ENCODE measurements around the gene KCTD5.
"Not testable (repeated sequence)": the region's sequence is repeated elsewhere in the genome, so short reads cannot be mapped to it uniquely, and the experiment has no call there.

The KCTD5 gene

DNA sequence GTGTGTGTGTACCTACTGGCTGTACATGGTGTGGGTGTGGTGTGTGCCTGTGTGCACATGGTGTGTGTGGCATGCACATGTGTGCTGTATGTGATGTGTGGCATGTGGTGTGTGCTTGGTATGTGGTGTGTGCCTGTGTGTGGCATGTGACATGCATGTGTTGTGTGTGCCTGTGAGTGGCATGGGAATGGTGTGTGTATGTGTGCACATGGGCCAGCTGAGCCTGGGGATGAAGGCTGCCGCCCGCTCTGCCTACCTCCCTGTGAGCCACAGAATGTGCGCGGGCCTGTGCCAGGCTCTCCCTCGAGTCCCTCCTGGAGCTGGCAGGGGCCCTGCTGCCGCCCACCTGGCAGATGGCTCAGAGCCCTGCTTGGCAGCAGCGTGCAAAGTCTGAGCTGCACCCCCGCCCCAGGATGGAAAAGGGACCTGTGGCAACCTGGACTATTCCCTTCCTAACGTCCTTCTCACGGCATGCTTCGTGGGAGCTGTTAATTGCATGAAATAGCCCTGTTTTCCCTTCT, 28.4 kb downstream of the KCTD5 start:
- DNase-seq, result no peak

DNA sequence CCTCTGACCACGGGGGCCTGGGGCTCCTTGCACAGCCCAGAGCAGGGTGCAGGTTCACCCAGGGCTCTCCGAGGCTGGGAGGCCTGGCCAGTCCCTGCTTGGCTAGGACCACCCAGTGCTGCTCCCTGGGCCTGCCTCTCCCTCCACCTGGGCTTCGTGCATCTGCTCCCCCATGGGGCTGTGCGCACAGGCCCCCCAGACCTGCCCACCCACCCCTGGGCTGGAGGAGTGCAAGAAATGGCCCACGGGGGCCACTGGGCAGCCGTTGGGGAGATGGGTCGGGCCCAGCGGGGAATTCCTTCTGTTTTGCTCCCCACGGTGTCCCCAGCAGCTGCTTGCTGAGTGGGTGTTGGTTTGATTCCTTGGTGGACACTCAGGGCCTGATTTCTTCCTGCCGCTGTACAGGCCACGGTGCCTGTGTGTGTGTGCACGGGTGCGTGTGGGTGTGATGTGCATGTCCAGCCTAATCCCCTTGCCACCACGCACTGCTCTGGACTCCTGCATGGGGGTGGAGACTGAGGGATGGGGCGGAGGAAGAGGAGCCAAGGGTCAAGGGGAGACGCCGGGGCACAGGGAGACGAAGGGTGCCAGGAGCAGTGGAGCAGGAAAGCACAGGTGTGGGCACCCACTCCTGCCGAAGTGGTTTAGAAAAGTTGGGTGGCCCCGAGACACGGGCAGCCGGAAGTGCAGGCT, 29.2 kb downstream of the KCTD5 start:
- no peak for DNase-seq

DNA sequence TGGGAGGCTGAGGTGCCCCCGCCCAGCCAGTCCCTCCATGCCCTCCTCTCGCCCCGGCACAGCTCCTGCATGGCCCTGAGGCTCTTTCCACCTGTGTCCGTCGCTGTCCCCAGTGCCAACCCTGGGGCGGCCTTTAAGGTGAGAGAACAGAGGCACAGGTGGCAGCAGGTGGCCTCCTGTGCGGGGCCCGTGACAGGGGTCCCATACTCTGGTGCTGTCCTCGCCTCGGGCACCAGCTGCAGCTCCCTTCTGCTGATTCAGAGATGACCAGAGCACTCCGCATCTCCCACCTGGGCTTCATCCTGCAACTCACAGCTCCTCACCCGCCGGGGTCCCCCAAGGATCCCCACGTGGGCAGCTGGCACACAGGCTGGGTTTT, 29.7 kb downstream of the KCTD5 start:
- DNase-seq, result no peak

DNA sequence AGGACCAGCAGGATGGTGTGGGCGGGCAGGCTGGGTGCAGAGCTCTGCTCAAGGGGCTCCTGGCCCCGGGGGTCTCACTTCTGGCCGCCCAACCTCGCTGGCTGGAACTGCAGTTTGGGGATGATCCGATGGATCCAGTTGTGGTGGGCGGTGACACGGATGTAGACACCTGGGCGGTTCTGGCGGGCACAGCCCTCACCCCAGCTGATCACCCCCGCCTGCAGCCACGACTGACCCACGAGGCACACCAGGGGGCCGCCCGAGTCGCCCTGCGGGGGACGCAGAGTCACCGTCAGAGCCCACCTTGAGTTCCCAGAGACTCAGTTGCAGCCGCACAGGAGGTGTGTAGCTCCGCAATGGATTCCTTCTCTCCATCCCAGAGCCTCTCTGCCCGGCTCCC, 30.2 kb downstream of the KCTD5 start:
- no peak for DNase-seq

DNA sequence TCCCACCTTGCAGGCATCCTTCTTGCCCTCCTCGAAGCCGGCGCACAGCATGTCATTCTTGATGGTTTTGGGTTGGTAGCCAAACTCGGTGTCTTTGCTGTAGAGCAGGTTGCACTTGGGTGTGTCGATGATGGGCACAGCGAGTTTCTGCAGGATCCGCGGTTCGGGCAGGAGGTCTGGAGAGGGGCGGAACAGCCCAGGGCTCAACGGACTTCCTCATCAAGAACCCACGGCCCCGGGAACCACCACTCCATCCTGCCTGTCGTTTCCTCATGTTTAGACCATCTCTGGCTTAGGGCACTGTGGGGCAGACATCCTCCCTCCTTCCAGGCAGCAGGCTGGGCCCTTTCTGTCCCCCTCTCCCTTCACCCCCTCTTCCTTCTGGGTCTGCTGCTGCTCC, 31.2 kb downstream of the KCTD5 start:
- DNase-seq, result no peak

DNA sequence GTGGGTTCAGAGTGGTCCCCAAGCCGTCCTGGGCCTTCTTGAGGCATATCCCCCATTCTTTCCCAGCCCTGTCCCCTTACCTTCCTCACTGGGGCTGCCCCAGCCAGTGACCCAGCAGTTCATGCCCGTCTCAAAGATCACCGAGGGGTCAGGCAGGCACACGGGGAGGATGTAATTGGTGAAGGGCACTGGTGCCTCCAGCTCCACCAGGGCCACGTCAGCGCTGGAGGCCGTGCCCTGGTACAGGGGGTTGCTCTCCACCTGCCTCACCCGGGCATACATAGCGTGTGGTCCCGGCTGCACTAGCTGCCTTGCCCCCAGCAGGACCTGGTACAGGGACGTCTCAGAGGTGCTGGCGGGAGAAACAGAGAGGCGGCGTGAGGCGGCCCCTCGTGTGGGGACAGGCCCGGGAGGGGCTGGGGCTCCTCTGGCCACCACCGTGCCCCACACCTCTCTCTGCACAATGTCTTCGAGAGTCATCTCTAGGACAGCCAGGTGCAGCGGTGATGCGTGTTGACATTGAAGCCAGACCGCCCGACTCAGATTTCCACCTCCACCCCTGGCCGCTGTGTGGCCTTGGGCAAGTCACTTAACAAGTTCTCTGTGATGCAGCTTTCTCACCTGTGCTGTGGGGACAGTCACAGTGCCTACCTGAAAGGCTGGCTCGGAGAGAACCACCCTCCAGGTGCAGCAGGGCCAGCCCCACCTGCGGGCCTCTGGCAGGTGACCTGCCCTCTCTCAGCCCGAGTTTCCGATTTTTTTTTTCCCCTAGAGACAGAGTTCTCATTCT, 31.9 kb downstream of the KCTD5 start:
- DNase-seq, result no peak

DNA sequence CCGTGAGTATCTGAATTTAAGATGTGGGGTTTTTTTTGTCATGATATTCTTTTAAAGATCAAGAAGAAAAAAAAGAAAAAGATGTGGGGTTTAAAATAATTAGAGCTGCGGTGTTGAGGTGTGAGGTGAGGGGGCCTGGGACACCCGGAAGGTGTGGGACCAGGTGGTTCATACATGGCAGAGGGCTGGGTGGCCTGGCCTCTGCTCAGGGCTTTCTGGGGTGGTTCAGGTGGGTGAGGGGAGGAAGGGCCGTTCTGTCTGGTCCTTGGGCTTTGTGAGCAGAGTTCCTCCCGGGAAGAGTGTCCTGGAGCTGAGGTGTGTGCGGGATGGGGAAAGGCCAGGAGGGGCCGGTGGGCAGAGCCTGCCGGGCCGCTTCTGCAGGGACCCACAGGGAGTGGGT, 32.7 kb downstream of the KCTD5 start:
- DNase-seq, result no peak

DNA sequence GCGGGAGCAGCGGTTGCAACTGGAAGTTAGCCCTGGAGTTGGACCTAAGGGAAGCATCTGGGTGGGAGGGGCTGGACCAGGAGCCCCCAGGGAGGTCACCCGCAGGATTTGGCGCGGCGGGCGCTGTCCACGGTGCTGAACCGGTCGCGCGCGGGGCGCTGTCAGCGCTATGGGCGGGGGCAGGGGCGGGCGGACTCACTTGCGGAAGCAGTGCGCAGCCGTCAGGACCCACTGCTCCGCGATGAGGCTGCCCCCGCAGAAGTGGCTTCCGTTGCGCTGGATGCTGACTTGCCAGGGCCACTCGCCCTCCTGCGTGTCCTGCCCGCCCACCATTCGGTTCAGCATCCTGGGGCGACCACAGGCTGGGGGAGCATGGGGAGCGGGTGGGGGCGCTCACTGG, 33.2 kb downstream of the KCTD5 start:
- DNase-seq, result peak; percentile 40

DNA sequence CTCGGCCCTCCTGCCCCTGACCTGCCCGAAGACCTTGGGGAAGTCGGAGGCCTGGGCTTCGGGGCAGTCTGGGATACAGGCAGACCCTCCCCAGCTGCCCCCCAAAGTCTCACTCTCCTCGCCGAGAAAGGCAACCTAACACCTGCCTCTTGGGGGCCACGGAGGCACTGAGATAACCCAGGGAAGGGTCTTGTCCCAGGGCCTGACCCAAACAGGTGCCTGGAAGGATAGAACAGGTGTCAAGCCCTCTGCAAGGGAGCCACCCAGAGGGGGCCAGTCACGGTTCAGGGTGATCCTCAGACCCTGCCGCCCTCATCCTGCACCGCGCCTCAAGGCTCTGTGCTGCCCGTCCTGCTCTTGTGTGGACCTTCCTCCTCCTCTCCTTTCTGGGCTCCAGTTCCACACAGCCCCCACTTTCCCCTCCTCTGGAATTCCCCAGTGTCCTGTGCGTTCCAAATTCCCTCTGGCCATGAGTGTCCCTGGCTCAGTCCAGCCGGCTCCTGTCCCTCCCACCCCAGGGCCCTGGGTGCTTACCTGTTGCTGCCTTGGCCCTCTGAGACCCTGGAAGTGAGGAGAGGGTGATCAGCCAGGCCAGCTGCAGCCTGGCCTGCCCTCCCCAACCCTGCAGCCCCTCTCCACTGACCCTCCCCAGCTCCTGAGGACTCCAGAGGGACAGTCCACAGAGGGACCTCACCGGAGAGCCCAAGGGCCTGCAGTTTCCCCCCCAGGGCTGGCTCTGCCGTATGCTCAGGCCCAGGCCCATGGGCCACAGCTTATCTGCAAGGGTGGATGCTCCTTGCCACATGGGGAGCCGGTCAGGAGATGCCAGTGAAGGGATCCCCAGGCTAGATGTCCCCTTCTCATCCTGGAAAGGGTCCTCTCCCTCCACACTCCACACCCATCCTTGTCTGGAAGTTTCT, 33.9 kb downstream of the KCTD5 start:
- DNase-seq, result no peak

DNA sequence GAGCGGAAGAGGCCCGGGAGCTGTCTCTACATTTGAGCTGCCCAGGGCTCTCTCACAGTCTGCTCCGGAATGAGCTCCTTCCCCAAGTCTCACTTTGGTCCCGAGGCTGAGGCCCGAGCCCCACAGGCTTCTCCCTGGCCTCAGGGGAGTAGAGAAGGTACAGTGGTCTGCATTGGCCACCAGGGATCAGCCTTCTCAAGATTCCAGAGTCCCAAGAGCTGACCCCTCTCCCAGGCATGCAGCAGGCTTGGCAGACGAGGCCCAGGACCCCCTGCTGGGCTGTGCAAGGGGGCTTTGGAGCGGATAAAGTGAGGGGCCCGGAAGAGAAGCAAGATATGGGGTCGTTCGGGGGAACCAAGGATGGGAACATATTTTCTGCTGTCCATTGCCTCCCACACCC, 34.6 kb downstream of the KCTD5 start:
- DNase-seq, result no peak

DNA sequence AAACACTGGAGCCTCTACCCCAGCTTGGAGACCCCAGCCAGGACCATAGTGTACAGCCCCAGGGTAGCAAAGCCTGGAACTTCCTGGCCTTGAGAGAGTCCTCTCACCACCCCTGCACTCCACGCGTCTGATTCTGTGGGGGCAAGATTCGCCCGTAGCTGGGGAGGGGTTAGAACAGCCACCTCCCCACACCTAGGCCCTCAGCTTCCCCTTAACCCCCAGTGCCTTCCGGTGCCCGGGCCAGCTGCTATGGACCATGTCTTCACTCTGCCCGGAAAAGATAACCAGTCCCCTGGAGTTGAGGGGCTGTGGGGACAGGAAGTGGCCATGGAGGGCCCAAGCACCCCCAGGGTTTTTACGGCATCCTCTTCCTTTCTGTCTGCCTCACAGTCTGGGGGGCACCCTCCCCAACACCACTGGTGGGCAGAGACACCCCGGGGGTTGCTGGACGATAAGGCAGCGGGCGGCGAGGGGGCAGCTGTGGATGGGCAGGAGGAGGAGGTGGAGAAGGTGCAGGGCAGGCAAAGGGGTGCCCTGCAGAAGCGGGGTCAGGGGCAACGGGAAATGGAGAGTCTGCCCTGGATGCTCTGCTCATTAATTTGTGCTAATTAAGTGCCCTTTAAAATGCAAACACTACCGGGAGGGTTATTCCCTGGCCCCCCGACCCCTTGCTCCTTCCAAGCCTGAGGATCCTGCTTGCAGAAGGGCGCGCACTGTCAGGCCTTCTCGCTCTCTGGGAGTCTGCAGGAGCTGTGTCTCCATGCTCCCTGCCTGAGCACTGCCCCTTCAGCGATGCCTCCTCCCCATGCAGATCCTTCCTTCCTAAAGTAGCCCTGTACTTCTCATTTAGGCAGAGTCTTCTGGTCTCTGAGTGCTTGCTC, 35.3 kb downstream of the KCTD5 start:
- DNase-seq, result no peak

DNA sequence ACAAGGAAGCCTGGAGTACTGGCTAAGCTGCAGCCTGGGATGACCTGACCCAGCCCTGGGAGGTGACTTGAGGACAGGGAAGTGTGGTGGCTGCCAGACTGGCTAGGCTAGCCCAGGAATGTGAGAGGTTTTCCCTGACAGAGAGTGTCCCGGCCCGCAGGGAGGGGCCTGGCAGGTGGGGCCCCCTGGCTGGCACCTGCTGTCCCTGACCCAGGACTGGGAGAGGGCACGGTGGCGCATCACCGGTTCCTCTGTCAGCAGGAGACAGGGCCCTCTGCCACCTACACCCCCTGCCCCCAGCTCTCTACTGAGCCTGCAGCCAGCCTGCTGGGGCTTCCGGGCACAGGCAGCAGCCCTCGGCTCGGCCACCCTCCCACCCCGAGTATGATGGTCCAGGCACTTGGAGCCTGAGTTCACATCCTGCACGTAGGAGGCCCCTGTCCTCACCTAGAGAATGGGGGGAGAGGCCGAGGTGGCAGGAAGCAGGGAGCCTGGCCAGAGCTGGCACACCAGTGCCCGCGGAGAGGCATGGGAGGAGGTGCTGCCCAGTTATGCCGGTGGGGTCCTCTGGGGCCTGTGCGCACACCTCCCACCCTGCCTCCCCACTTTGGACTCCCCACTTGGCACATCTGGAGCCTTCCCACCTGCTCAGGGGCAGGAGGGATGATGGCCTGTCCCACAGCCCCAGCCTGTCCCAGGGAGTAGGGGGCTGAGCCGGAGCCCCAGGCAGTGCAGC, 37.2 kb downstream of the KCTD5 start:
- DNase-seq, result no peak

DNA sequence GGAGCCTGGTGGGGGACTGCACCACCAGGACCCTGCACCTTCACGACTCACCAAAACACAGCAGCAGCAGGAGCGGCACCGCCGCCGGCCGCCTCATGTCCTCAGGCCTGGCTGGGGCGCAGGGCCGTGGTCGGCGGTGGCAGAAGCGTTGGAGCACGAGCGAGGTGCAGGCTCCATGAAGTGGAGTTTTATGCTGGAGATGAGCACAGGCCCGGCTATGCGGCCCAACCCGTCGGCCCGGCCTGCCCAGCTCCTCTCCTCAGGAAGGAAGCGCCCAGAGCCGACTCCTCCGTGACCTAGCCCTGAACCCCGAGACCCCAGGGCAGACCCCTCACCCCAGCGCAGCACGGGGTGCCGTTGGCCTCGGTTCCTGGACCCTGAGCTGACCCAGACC, 37.7 kb downstream of the KCTD5 start, which contains the start of gene PRSS27:
PRSS27 (minus strand) TSS at position 161 of the 394 bp plus-strand sequence; CDS start at position 97, 64 bp downstream.
- no peak for DNase-seq

DNA sequence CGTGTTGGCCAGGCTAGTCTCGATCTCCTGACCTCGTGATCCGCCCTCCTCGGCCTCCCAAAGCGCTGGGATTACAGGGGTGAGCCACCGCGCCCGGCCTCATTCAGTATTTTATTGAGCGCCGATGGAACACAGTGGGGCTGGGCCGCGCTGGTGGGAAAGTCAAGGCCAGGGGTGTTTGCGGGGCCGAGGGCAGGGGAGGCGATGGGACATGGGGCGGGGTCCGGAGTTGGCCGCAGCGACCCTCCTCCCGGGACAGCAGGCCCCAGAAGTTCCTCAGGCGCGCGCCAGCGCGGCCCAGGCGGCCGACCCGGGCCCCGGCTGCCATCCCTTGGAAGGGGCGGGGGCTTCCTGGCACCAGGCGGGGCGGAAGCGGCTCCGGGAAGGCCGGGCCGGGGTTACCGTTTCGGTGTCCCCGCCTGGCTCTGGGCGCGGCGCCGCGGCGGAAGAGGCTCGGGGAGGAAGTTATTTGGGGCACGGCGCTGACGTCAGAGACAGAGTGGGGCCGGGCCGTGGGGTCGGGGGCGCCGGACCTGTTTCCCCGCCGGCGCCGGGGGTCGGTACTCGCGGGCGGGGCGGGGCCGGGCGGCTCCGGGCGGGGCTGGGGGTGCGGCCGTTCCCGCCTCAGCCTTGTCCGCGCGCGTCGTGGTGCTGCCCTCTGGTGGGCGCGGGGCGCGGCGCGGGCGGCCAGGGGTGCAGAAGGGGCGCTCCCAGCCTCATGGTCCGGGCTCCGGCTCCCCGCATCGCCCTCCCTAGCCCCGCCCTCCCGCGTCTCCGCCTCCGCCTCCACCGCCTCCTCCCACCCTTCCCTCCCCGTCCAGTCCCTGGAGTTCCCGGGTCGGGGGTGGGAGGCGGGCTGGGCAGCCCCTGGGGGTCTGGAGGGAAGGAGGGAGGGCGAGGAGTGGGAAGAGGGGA, 38.7 kb downstream of the KCTD5 start:
- peak; percentile 86 for DNase-seq

DNA sequence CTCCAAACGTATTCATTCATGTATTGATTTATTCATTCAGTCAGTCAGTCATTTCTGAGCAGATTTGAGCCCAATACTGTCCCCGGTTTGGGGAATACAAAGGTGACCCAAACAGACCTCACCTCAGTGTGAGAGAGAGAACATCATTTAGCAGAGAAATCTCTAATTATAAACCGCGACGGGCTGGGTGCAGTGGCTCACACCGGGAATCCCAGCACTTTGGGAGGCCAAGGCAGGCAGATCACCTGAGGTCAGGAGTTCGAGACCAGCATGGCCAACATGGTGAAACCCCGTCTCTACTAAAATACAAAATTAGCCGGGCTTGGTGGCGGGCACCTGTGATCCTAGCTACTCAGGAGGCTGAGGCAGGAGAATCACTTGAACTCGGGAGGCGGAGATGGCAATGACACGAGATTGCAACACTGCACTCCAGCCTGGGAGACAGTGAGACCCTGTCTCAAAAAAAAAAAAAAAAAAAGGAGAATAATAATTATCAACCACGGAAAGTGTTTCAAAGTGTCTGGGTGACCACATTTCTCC, 39.4 kb downstream of the KCTD5 start:
- not testable (repeated sequence) for DNase-seq

DNA sequence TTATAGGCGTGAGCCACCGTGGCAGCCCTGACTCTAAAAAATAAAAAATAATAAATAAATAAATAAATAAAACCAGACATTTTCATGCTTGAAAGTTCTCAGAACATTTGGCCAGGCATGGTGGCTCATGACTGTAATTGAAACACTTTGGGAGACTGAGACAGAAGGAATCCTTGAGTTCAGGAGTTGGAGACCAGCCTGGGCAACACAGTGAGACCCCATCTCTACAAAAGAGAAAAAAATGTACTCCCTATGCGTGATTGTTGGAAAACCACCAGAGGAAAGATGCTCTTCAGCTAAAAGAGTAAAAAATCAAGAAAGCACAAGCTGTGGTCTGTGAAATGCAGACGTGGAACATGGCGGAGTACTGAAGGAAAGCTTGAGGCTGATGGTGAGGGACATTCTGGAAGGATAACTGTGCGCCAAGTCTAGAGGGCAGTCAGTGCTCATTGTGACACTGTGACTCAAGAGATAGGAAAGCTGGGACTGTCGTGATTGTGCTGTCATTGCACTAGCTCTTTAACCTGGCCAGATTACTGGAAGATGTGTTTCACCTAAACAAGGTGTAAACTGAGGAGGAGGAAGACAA, 41.9 kb downstream of the KCTD5 start:
- no peak for DNase-seq

DNA sequence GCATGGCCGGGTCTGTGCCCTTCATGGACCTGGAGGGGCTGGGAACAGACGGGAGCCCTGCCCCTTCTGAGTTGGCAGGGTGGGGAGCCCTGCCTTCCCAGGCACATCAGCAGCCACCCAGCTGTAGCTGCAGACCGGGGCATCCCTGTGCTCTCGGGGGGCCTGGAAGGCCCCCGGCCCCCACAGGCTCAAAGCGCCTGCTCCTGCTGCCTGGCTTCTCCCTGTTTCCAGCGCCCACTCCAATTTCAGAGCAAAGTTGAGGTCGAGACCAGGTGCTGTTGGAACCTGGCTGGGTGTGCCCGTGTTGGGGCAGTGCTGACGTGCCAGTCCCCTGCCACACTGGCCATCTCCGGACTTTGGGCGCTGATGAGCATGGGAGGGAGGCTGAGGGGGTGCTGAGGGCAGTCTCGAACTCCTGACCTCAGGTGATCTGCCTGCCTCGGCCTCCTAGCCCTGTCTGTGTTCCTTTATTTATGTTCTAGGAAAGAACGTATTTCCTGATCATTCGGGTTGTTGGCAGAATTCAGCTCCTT, 42.6 kb downstream of the KCTD5 start:
- DNase-seq, result no peak

DNA sequence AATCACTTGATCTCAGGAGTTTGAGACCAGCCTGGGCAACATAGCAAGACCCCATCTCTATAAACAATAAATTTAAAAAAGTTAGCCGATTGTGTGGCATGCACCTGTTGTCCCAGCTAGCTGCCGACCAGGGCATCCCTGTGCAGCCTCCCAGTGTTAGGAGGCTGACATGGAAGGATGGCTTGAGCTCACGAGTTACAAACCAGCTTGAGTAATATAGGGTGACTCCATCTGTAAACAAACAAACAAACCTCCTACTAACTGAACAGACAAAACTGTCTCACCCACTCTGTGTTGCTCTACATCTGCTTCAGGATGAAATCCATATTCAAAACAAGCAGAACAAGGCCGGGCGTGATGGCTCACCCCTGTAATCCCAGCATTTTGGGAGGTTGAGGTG, 44.6 kb downstream of the KCTD5 start:
- DNase-seq, result no peak

DNA sequence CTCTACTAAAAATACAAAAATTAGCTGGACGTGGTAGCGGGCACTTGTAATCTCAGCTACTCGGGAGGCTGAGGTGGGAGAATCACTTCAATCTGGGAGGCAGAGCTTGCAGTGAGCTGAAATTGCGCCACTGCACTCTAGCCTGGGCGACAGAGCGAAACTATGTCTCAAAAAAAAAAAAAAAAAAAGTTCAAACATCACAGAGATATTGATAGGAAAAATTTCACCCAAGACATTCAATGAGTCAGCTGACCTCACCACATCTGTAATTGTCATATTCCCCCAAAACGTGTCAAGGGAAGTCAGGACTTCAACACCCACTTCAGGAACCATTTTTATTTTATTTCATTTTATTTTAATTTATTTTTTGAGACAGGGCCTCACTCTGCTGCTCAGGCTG, 45.7 kb downstream of the KCTD5 start:
- DNase-seq, result no peak
